Measurements from ENCODE around the gene STX7. TPM values are rescaled to one million over a fixed set of nuclear protein-coding genes. Genes with fewer than 3 reads are reported as not detected.

STX7 gene
- total RNA-seq, 1 experiment from 2014 or later: 25.6 TPM

GRCh38 chr6:132458887-132459604, 53.9 kb downstream of the STX7 start:
- no peak for DNase-seq (ENCODE audit: low spot score)
- no peaks in the 10 kb centered on the region for H3K9me3 Mint-ChIP-seq
- CTCF ChIA-PET: no interaction called here
- ATAC-seq: no peak
- peaks cover 19% of the 10 kb centered on the region for H3K36me3 Mint-ChIP-seq
- POLR2A ChIA-PET: no interaction called here
- no peaks in the 10 kb centered on the region for H3K27me3 Mint-ChIP-seq (ENCODE audit: low read depth)
- no peak overlapping the region for H3K4me3 Mint-ChIP-seq
- no peaks in the 10 kb centered on the region for H3K4me1 Mint-ChIP-seq
- no peak overlapping the region for H3K27ac Mint-ChIP-seq
- TF ChIP-seq ATF6 (CRISPR knock-in tag; IDR thresholded peaks at IDR 0.05) (no peak), MXD4 (CRISPR knock-in tag; IDR thresholded peaks at IDR 0.05; ENCODE audit: borderline replicate concordance) (no peak), ZNF138 (CRISPR knock-in tag; conservative IDR thresholded peaks at IDR 0.05) (no peak), CREM (CRISPR knock-in tag; IDR thresholded peaks at IDR 0.05) (no peak), ZNF396 (CRISPR knock-in tag; IDR thresholded peaks at IDR 0.05; ENCODE audit: borderline replicate concordance) (no peak), ZNF425 (CRISPR knock-in tag; conservative IDR thresholded peaks at IDR 0.05) (no peak), ELF4 (CRISPR knock-in tag; IDR thresholded peaks at IDR 0.05; ENCODE audit: low read depth) (no peak), ZNF232 (CRISPR knock-in tag; IDR thresholded peaks at IDR 0.05) (no peak), RELA (CRISPR knock-in tag; IDR thresholded peaks at IDR 0.05; ENCODE audit: borderline replicate concordance) (no peak)

- POLR2A ChIA-PET: no interaction called here
- H3K9me3 Mint-ChIP-seq: no peaks in the 10 kb centered on the region
- no peak for DNase-seq (ENCODE audit: low spot score)
- H3K4me3 Mint-ChIP-seq: no peak overlapping the region
- peaks cover 11% of the 10 kb centered on the region for H3K36me3 Mint-ChIP-seq
- no peaks in the 10 kb centered on the region for H3K27me3 Mint-ChIP-seq (ENCODE audit: low read depth)
- no peak overlapping the region for H3K27ac Mint-ChIP-seq
- peak; percentile 60; the same call in 1 of the 2 replicates for ATAC-seq
- CTCF ChIA-PET: interaction anchor here (0.9 to 1.7 kb wide), 3 partner anchors 64 to 176 kb away, joined by 3 to 10 read pairs (median 4); no protein-coding TSS in a partner anchor
- no peaks in the 10 kb centered on the region for H3K4me1 Mint-ChIP-seq
- TF ChIP-seq FOXP1 (CRISPR knock-in tag; IDR thresholded peaks at IDR 0.05; ENCODE audit: borderline replicate concordance): no peak
- no peak for TF ChIP-seq SMAD3 (CRISPR knock-in tag; IDR thresholded peaks at IDR 0.05; ENCODE audit: borderline replicate concordance)
- no peak for TF ChIP-seq E2F1 (CRISPR knock-in tag; IDR thresholded peaks at IDR 0.05)
- TF ChIP-seq ZNF219 (CRISPR knock-in tag; IDR thresholded peaks at IDR 0.05; ENCODE audit: borderline replicate concordance): no peak
- TF ChIP-seq ATF3 (CRISPR knock-in tag; conservative IDR thresholded peaks at IDR 0.05): no peak
- TF ChIP-seq FOXK1 (CRISPR knock-in tag; IDR thresholded peaks at IDR 0.05): no peak
- TF ChIP-seq CTCF (IDR thresholded peaks at IDR 0.05): no peak
- TF ChIP-seq PREB (CRISPR knock-in tag; IDR thresholded peaks at IDR 0.05; ENCODE audit: borderline replicate concordance): no peak
- TF ChIP-seq MLX (CRISPR knock-in tag; IDR thresholded peaks at IDR 0.05): no peak
- TF ChIP-seq JUN (CRISPR knock-in tag; IDR thresholded peaks at IDR 0.05): no peak
Observed at GRCh38 chr6:132456700-132457143, 56.2 kb downstream of the STX7 start.

Data from WTC11 (cell line).